Measurements from ENCODE around the gene ZBTB16. TPM values are rescaled to one million over a fixed set of nuclear protein-coding genes. Genes with fewer than 3 reads are reported as not detected.

Gene ZBTB16
- total and polyA plus RNA-seq, 11 donors: 15.3 to 130 (median 62.8) TPM

DNA sequence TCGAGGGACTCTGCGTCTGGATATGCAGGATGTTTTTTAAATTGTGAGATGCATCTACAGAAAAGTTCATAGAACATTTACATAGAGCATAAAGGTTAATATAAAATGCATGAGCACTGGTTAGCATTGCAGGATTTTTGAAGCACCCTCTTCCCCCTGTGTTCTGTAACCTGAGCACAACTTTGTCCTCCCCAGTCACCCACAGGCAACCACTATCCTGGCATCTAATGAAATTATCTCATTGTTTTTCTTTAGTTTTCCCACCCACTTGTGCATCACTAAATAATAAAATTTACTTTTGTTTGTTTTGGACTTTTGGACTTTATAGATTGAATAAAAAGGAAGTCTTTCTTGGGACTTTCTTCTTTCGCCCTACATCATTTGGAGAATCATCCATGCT lies 226.7 kb downstream of the ZBTB16 start:
- no peak for ATAC-seq
- H3K36me3 ChIP-seq: no peaks in the 10 kb centered on the region
- WGBS, 4 donors: 92 to 97% (median 95%) methylated on average over 3 of the region's 3 CpGs

DNA sequence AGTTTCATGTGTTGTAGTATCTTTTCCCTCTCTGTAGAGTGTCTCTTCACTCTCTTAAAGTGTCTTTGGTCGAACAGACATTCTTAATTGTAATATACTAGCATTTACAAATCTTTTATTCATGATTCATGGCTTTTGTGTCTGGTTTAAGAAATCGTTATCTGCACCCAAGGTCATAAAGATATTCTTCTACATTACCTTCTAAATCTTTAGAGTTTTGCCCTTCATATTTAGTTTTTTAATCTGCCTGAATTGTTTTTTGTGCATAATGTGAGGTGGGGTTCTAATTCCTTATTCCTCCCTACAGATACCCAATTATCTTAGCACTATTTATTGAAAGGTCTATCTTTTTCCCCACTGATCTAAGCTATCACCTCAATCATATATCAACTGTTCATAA lies 227.6 kb downstream of the ZBTB16 start:
- DNase-seq: no peak
- H3K4me3 ChIP-seq: no peak overlapping the region
- TF ChIP-seq, protein P1, sequence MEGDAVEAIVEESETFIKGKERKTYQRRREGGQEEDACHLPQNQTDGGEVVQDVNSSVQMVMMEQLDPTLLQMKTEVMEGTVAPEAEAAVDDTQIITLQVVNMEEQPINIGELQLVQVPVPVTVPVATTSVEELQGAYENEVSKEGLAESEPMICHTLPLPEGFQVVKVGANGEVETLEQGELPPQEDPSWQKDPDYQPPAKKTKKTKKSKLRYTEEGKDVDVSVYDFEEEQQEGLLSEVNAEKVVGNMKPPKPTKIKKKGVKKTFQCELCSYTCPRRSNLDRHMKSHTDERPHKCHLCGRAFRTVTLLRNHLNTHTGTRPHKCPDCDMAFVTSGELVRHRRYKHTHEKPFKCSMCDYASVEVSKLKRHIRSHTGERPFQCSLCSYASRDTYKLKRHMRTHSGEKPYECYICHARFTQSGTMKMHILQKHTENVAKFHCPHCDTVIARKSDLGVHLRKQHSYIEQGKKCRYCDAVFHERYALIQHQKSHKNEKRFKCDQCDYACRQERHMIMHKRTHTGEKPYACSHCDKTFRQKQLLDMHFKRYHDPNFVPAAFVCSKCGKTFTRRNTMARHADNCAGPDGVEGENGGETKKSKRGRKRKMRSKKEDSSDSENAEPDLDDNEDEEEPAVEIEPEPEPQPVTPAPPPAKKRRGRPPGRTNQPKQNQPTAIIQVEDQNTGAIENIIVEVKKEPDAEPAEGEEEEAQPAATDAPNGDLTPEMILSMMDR (IDR thresholded peaks at IDR 0.05): no peak
- no peak for TF ChIP-seq POLR2A (IDR thresholded peaks at IDR 0.05)
- H3K36me3 ChIP-seq: no peaks in the 10 kb centered on the region
- H3K9me3 ChIP-seq: no peaks in the 10 kb centered on the region
- whole genome bisulfite sequencing, 4 donors: 89 to 96% (median 93%) methylated on average over 2 of the region's 2 CpGs
- peak overlapping the region in 1 of 12 donors; percentile 2 for H3K27ac ChIP-seq
- peaks cover 0 to 36% (median 8%) of the 10 kb centered on the region in 12 donors for H3K4me1 ChIP-seq
- ATAC-seq: no peak
- H3K27me3 ChIP-seq: no peaks in the 10 kb centered on the region
- intact Hi-C loops (cut with DNase I): loop anchor here in 5 of 10 donors (10.0 kb wide), 4 partner anchors 58 to 478 kb away; partner anchors contain the start of genes C11orf71 (in 1 of the 5) and RBM7 (in 1 of the 5)

More for the DNA sequence above, 226.7 kb downstream of the ZBTB16 start:
- Histone ChIP-seq H3K9me3 (no peaks in the 10 kb centered on the region), H3K4me1 (peaks cover 0 to 32% (median 9%) of the 10 kb centered on the region in 12 donors), H3K4me3 (no peak overlapping the region), H3K27me3 (no peaks in the 10 kb centered on the region), H3K27ac (no peak overlapping the region)
- no peak for TF ChIP-seq POLR2A (IDR thresholded peaks at IDR 0.05)
- TF ChIP-seq, protein P1 (IDR thresholded peaks at IDR 0.05): no peak
- DNase-seq: no peak
- intact Hi-C loops (cut with DNase I): loop anchor here in 5 of 10 donors (10.0 kb wide), 4 partner anchors 59 to 479 kb away; partner anchors contain the start of genes C11orf71 (in 1 of the 5) and RBM7 (in 1 of the 5)

DNA sequence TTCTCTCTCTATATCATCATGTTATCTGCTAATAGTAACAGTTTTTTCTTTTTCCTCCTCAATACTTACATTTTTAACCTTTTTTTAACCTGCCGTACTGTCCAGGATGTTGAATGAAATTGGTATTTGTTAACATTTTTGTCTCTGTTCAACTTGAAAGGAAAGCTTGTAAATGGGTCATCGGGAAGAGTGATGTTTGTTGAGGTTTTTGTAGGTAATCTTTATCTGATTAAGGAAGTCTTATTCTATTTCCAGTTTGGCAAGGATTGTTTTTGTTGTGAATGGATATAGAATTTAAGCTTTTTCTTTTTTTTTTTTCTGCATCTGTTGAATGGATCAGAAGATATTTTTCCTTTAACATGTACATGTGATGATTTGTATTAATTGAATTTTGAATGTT lies 228.6 kb downstream of the ZBTB16 start:
- H3K4me3 ChIP-seq: no peak overlapping the region
- 59 to 70% (median 64%) methylated on average over 2 of the region's 2 CpGs for WGBS, 4 donors
- no peak for ATAC-seq
- H3K27me3 ChIP-seq: no peaks in the 10 kb centered on the region
- H3K27ac ChIP-seq: no peak overlapping the region
- intact Hi-C loops (cut with DNase I): loop anchor here in 5 of 10 donors (10.0 kb wide), 4 partner anchors 57 to 477 kb away; partner anchors contain the start of genes C11orf71 (in 1 of the 5) and RBM7 (in 1 of the 5)
- TF ChIP-seq POLR2A (IDR thresholded peaks at IDR 0.05): no peak
- TF ChIP-seq, protein P1 (IDR thresholded peaks at IDR 0.05): no peak
- H3K9me3 ChIP-seq: no peaks in the 10 kb centered on the region
- no peak for DNase-seq
- H3K4me1 ChIP-seq: peaks cover 0 to 46% (median 14%) of the 10 kb centered on the region in 12 donors
- no peaks in the 10 kb centered on the region for H3K36me3 ChIP-seq

DNA sequence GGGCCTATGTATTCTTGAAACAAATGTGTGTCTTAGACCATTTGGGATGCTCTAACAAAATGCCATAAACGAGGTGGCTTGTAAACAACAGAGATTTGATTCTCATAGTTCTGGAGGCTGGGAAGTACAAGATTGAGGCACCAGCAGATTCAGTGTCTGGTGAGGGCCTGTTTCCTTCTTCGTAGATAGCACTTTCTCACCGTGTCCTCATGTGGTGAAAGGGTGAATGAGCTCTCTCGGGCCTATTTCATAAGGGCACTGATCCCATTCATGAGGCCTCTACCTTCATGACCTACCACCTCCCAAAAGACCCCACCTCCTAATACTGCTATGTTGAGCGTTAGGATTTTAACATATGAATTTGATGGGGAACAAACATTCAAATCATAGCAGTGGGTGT lies 230.3 kb downstream of the ZBTB16 start:
- TF ChIP-seq, protein P1 (IDR thresholded peaks at IDR 0.05): no peak
- no peak for TF ChIP-seq POLR2A (IDR thresholded peaks at IDR 0.05)
- Histone ChIP-seq H3K36me3 (no peaks in the 10 kb centered on the region), H3K4me3 (no peak overlapping the region), H3K27me3 (no peaks in the 10 kb centered on the region), H3K27ac (peak overlapping the region in 1 of 12 donors; percentile 96), H3K4me1 (peaks cover 0 to 52% (median 16%) of the 10 kb centered on the region in 12 donors), H3K9me3 (no peaks in the 10 kb centered on the region)
- ATAC-seq (no peak), DNase-seq (no peak)
- WGBS, 4 donors: 86 to 88% (median 87%) methylated on average over 5 of the region's 5 CpGs
- intact Hi-C loops (cut with DNase I): loop anchor here in 5 of 10 donors (10.0 kb wide), 4 partner anchors 55 to 475 kb away; partner anchors contain the start of genes C11orf71 (in 2 of the 5) and RBM7 (in 2 of the 5)

All from heart left ventricle (tissue), 16 donors.